Measurements from ENCODE around the gene SPG7.
A peak's percentile ranks its signal among the peaks of the same experiment; 100 is the strongest.

The SPG7 gene

DNA sequence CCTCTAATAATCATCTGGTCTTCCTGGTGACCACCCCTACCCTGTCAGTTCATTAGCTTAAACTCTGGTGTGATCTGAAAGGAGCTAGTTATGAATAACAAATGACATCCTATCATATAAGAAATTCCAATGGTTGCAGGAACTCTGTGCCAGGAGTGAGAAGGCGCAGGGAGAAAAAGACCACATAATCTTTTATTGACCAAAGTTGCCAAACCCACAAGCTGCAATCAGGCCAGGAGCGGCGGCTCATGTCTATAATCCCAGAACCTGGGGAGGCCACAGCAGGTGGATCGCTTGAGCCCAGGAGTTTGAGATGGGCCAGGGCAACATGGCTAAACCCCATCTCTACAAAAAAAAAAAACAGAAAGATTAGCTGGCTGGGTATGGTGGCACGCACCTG is 41.3 kb upstream of the SPG7 start:
- ATAC-seq (ENCODE audit: low read depth) (no peak), DNase-seq (ENCODE audit: low spot score) (no peak)
- Histone ChIP-seq H3K4me3 (ENCODE audit: severe bottlenecking) (no peak overlapping the region), H3K4me1 (ENCODE audit: insufficient read depth, poor library complexity, severe bottlenecking) (peaks cover 14% of the 10 kb centered on the region), H3K9me3 (ENCODE audit: severe bottlenecking) (no peaks in the 10 kb centered on the region), H3K27ac (ENCODE audit: poor library complexity, severe bottlenecking) (no peak overlapping the region), H3K36me3 (ENCODE audit: low read depth) (peaks cover 46% of the 10 kb centered on the region), H3K27me3 (ENCODE audit: insufficient read depth, poor library complexity, severe bottlenecking) (no peaks in the 10 kb centered on the region)
- TF ChIP-seq, protein P1, sequence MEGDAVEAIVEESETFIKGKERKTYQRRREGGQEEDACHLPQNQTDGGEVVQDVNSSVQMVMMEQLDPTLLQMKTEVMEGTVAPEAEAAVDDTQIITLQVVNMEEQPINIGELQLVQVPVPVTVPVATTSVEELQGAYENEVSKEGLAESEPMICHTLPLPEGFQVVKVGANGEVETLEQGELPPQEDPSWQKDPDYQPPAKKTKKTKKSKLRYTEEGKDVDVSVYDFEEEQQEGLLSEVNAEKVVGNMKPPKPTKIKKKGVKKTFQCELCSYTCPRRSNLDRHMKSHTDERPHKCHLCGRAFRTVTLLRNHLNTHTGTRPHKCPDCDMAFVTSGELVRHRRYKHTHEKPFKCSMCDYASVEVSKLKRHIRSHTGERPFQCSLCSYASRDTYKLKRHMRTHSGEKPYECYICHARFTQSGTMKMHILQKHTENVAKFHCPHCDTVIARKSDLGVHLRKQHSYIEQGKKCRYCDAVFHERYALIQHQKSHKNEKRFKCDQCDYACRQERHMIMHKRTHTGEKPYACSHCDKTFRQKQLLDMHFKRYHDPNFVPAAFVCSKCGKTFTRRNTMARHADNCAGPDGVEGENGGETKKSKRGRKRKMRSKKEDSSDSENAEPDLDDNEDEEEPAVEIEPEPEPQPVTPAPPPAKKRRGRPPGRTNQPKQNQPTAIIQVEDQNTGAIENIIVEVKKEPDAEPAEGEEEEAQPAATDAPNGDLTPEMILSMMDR (IDR thresholded peaks at IDR 0.05; ENCODE audit: poor library complexity, severe bottlenecking): no peak

DNA sequence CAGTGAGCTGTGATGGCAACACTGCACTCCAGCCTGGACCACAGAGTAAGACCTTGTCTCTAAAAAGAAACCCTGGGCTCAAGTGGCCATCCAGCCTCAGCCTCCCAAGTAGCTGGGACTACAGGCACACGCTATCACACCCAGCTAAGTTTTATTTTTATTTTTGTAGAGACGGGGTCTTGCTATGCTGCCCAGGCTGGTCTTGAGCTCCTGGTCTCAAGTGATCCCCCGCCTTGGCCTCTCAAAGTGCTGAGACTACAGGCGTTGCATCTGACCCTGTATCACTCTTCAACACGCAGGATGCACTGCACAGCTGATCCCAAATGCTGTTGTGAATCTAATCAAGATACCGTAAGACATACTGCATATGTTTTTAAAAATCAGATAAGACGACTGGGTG is 40.8 kb upstream of the SPG7 start:
- ATAC-seq (ENCODE audit: low read depth) (no peak), DNase-seq (ENCODE audit: low spot score) (no peak)
- H3K4me3 ChIP-seq (ENCODE audit: severe bottlenecking): no peak overlapping the region
- no peaks in the 10 kb centered on the region for H3K27me3 ChIP-seq (ENCODE audit: insufficient read depth, poor library complexity, severe bottlenecking)
- no peak overlapping the region for H3K27ac ChIP-seq (ENCODE audit: poor library complexity, severe bottlenecking)
- H3K9me3 ChIP-seq (ENCODE audit: severe bottlenecking): no peaks in the 10 kb centered on the region
- H3K4me1 ChIP-seq (ENCODE audit: insufficient read depth, poor library complexity, severe bottlenecking): peaks cover 18% of the 10 kb centered on the region
- H3K36me3 ChIP-seq (ENCODE audit: low read depth): peaks cover 46% of the 10 kb centered on the region
- TF ChIP-seq, protein P1 (IDR thresholded peaks at IDR 0.05; ENCODE audit: poor library complexity, severe bottlenecking): no peak

DNA sequence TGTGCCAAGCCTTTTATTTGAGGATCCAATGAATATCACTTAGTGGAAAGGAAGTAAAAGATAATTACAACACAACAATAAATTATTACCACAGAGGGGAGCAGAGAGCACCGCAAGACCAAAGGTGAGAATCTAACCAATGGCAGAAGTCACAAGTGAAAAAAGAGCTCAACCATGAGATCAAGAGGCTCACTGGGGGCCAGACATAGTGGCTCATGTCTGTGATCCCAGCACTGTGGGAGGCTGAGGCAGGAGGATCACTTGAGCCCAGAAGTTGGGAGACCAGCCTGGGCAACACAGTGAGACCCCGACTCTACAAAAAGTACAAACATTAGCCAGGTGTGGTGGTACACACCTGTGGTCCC is 35.5 kb upstream of the SPG7 start:
- Histone ChIP-seq H3K27ac (ENCODE audit: poor library complexity, severe bottlenecking) (peak overlapping the region; percentile 88), H3K27me3 (ENCODE audit: insufficient read depth, poor library complexity, severe bottlenecking) (no peaks in the 10 kb centered on the region), H3K9me3 (ENCODE audit: severe bottlenecking) (no peaks in the 10 kb centered on the region), H3K4me3 (ENCODE audit: severe bottlenecking) (no peak overlapping the region), H3K4me1 (ENCODE audit: insufficient read depth, poor library complexity, severe bottlenecking) (peaks cover 68% of the 10 kb centered on the region), H3K36me3 (ENCODE audit: low read depth) (peaks cover 45% of the 10 kb centered on the region)
- TF ChIP-seq, protein P1 (IDR thresholded peaks at IDR 0.05; ENCODE audit: poor library complexity, severe bottlenecking): no peak
- no peak for DNase-seq (ENCODE audit: low spot score)
- ATAC-seq (ENCODE audit: low read depth): no peak

DNA sequence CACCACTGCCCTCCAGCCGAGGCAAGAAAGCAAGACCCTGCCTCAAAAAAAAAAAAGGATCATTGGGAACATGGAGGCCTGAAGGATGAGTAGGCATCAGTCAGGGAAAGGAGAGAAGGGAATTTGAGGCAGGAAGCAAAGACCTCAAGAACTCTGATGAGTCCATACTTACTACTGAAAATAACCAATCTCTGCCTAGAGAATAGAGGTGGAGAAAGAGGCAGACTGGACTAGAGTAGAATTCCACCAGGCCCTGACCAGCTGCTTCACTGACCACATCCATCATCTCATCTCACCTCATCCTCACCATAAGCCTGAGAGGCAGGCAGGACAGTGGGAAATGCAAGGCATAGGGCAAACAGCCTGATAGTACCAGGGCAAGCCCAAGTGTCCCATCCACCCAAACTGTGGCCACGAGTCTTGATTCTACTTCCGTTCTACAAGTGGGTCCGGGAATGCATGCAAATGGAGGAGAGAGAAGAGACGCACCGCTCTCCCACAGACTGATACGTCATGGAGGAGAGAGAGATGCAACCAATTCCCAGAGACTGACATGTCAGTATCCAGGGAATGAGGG is 35.0 kb upstream of the SPG7 start:
- Histone ChIP-seq H3K4me1 (ENCODE audit: insufficient read depth, poor library complexity, severe bottlenecking) (peaks cover 73% of the 10 kb centered on the region), H3K27ac (ENCODE audit: poor library complexity, severe bottlenecking) (peak overlapping the region; percentile 88), H3K4me3 (ENCODE audit: severe bottlenecking) (no peak overlapping the region), H3K9me3 (ENCODE audit: severe bottlenecking) (no peaks in the 10 kb centered on the region), H3K36me3 (ENCODE audit: low read depth) (peaks cover 39% of the 10 kb centered on the region), H3K27me3 (ENCODE audit: insufficient read depth, poor library complexity, severe bottlenecking) (no peaks in the 10 kb centered on the region)
- DNase-seq (ENCODE audit: low spot score) (no peak), ATAC-seq (ENCODE audit: low read depth) (no peak)
- TF ChIP-seq, protein P1 (IDR thresholded peaks at IDR 0.05; ENCODE audit: poor library complexity, severe bottlenecking): no peak

DNA sequence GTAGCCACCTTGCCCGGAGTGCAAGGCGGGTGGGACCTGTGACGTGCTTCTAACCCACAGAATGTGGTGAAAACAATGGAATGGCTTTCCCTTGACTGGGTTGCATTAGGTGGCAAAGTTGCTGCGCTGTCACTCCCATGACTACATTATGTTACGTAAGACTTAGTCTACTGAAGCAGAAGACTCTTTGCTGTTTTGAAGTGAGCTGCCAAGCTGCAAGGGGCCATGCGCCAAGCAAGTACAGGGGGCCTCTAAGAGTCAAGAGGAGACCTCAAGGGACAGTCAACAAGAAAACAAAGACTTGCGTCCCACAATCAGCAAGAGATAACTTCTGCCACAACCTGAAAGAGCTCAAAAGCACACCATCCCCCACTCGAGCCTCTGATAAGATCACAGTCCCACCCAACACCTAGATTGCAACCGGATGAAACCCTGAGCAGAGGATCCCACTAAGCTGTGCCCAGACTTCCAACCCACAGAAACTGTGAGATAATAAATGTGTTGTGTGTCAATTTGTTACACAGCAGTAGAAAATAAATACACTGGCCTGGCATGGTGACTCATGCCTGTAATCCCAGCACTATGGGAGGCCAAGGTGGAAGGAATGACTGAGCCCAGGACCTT is 34.3 kb upstream of the SPG7 start:
- Histone ChIP-seq H3K36me3 (ENCODE audit: low read depth) (peaks cover 33% of the 10 kb centered on the region), H3K4me1 (ENCODE audit: insufficient read depth, poor library complexity, severe bottlenecking) (peaks cover 80% of the 10 kb centered on the region), H3K27ac (ENCODE audit: poor library complexity, severe bottlenecking) (peak overlapping the region; percentile 88), H3K4me3 (ENCODE audit: severe bottlenecking) (no peak overlapping the region), H3K9me3 (ENCODE audit: severe bottlenecking) (no peaks in the 10 kb centered on the region), H3K27me3 (ENCODE audit: insufficient read depth, poor library complexity, severe bottlenecking) (no peaks in the 10 kb centered on the region)
- TF ChIP-seq, protein P1 (IDR thresholded peaks at IDR 0.05; ENCODE audit: poor library complexity, severe bottlenecking): no peak
- no peak for DNase-seq (ENCODE audit: low spot score)
- ATAC-seq (ENCODE audit: low read depth): 0 out of 3 replicates have a peak, but pooled peaks have one; percentile 3

All from RWPE2 (cell line).